PC-3 (cell line): ENCODE measurements around the gene ABCB4. TPM values are rescaled to one million over a fixed set of nuclear protein-coding genes. Genes with fewer than 3 reads are reported as not detected.
A peak's percentile ranks its signal among the peaks of the same experiment; 100 is the strongest.

Experiments
- ATAC-seq: fragments of 200-7000 bp; cut with Tn5 transposase; 2 replicates; pipeline ENCODE4 v1.9.1; 2020; ENCODE audit warnings: mild to moderate bottlenecking, moderate library complexity
- BruUV-seq: library from RNA; stranded (reverse); fragments of 400-500 nt; replicated peaks from 2 replicates; lab custom pipeline; 2021; lab: Mats Ljungman, UMichigan
- CTCF ChIA-PET: fragments of 300-600 bp; sonication (Branson Sonifier 250); formaldehyde crosslinking; loops from one replicate; lab custom pipeline; 2022; ENCODE audit warnings: antibody characterized with exemption; lab: Charles Lee
- POLR2A ChIA-PET: fragments of 300-600 bp; sonication (Branson Sonifier 250); formaldehyde crosslinking; loops from one replicate; lab custom pipeline; 2022; ENCODE audit warnings: antibody characterized with exemption; ENCODE audit not compliant: unreplicated experiment; lab: Charles Lee
- DNase-seq: peaks from one replicate; pipeline ENCODE4 v3.0.0-alpha.2; 2015
- H2AFZ ChIP-seq: fragments of 300-600 bp; sonication (generic); 2 replicates; pipeline ENCODE4 v1.6.0; 2016; ENCODE audit warnings: antibody characterized with exemption, low read length
- H3F3A ChIP-seq: fragments of 300-600 bp; sonication (generic); one replicate; pipeline ENCODE4 v1.6.0; 2017; ENCODE audit warnings: antibody characterized with exemption, low read length, control low read depth, mild to moderate bottlenecking; ENCODE audit not compliant: unreplicated experiment
- H3K27ac ChIP-seq: fragments of 300-600 bp; sonication (generic); 2 replicates; pipeline ENCODE4 v1.5.1; 2016; ENCODE audit warnings: mild to moderate bottlenecking, low read length
- H3K27me3 ChIP-seq: fragments of 300-600 bp; sonication (generic); 2 replicates; pipeline ENCODE4 v1.6.1; 2016; ENCODE audit warnings: low read length, mixed read lengths
- H3K36me3 ChIP-seq: fragments of 300-600 bp; sonication (generic); 2 replicates; pipeline ENCODE4 v1.6.1; 2016; ENCODE audit warnings: low read depth, mixed run types, low read length, mixed read lengths
- H3K4me1 ChIP-seq: fragments of 300-600 bp; sonication (generic); 2 replicates; pipeline ENCODE4 v1.5.1; 2016; ENCODE audit warnings: low read length; ENCODE audit not compliant: insufficient read depth
- H3K4me2 ChIP-seq: fragments of 300-600 bp; sonication (generic); 2 replicates; pipeline ENCODE4 v1.6.0; 2016; ENCODE audit warnings: low read length
- H3K4me3 ChIP-seq: fragments of 300-600 bp; sonication (generic); 2 replicates; pipeline ENCODE4 v1.5.1; 2016; ENCODE audit warnings: mild to moderate bottlenecking, low read length, mixed read lengths
- H3K79me2 ChIP-seq: fragments of 300-600 bp; sonication (generic); 2 replicates; pipeline ENCODE4 v1.6.1; 2017; ENCODE audit warnings: low read length, mixed read lengths
- H3K9ac ChIP-seq: fragments of 300-600 bp; sonication (generic); 2 replicates; pipeline ENCODE4 v1.6.0; 2016; ENCODE audit warnings: mild to moderate bottlenecking, low read length
- H3K9me2 ChIP-seq: fragments of 300-600 bp; sonication (generic); replicated peaks from 2 replicates; pipeline ENCODE4 v1.6.1; 2016; ENCODE audit warnings: mixed run types, low read length, mixed read lengths
- H3K9me3 ChIP-seq: fragments of 300-600 bp; sonication (generic); 2 replicates; pipeline ENCODE4 v1.6.1; 2016; ENCODE audit warnings: low read length, mixed read lengths
- H4K20me1 ChIP-seq: fragments of 300-600 bp; sonication (generic); 2 replicates; pipeline ENCODE4 v1.6.1; 2016; ENCODE audit warnings: low read length, mixed read lengths
- CTCF ChIP-seq: fragments of 300-600 bp; sonication (generic); conservative IDR thresholded peaks from 2 replicates; pipeline ENCODE4 v1.5.1; 2017; ENCODE audit warnings: antibody characterized with exemption, low read depth, mild to moderate bottlenecking, low read length
- EZH2 ChIP-seq: fragments of 300-600 bp; sonication (generic); IDR thresholded peaks from one replicate; pipeline ENCODE4 v1.6.1; 2017; ENCODE audit warnings: antibody characterized with exemption, mild to moderate bottlenecking, low read length; ENCODE audit not compliant: unreplicated experiment
- EZH2phosphoT487 ChIP-seq: fragments of 300-600 bp; sonication (generic); IDR thresholded peaks from 2 replicates; pipeline ENCODE4 v1.6.1; 2018; ENCODE audit warnings: mild to moderate bottlenecking, antibody characterized with exemption, low read length, borderline replicate concordance
- intact Hi-C: fragments of 100-400 bp; cut with micrococcal nuclease; formaldehyde crosslinking; loops from 2 replicates; pipeline ENCODE4 v1.9.0; 2023
- total RNA-seq: library from RNA; depleted of rRNA; stranded (reverse); fragments of >200 nt; gene quantifications from 2 replicates; pipeline ENCODE4 v1.2.3, GENCODE V29; 2014

Gene ABCB4
- total RNA-seq, 1 experiment from 2014 or later = not detected

DNA sequence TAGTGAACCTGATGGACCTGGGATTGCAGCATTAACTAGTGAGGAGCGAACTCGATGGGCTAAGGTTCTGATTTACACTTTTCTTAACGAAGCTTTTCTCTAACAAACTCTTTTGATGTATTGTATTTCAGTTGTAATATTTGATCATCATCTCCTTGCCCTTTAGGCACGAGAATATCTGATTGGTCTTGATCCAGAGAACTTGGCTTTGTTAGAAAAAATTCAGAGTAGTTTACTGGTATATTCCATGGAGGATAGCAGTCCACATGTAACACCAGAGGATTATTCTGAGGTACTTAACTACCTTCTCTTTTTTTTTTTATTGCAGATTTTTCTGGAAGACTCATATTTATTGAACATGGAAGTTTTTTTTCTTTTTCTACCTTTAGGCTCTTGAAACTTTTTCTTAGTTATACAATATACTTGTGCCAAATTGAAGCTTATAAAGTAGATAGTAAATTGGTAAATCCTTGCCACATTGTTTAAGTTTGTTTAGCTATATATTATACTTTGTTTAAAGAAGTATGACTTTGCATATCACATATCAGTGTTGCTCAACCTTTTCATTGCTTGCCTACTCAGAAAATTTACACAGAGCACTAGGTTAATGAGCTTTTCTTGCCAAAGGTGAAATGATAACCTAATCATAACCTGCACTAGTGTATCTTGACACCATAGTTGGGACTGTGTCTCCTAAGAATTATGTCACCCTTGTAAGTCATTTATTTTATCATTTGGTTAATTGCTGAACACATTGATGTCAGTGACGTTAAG lies 99.6 kb downstream of the ABCB4 start:
- Histone ChIP-seq H2AFZ (no peak overlapping the region), H3K9me3 (no peaks in the 10 kb centered on the region), H3K27ac (no peak overlapping the region), H3K36me3 (no peaks in the 10 kb centered on the region), H3K4me2 (no peak overlapping the region), H3K9me2 (no peaks in the 10 kb centered on the region), H3K4me1 (peaks cover 20% of the 10 kb centered on the region), H3F3A (no peaks in the 10 kb centered on the region), H3K79me2 (no peaks in the 10 kb centered on the region), H3K27me3 (no peaks in the 10 kb centered on the region), H3K4me3 (no peak overlapping the region), H4K20me1 (no peaks in the 10 kb centered on the region), H3K9ac (no peak overlapping the region)
- ATAC-seq (peak; percentile 85), DNase-seq (peak; percentile 17)
- intact Hi-C loops = loop anchor here (1.0 to 2.0 kb wide), 2 partner anchors 23 to 60 kb away; no protein-coding TSS in a partner anchor
- BruUV-seq = no TSS peak
- TF ChIP-seq EZH2phosphoT487 (no peak), CTCF (no peak), EZH2 (no peak)
- ChIA-PET POLR2A (interaction anchor here (0.6 kb wide), 1 partner anchor 1258 kb away, joined by 3 read pairs; no protein-coding TSS in a partner anchor), CTCF (no interaction called here)

DNA sequence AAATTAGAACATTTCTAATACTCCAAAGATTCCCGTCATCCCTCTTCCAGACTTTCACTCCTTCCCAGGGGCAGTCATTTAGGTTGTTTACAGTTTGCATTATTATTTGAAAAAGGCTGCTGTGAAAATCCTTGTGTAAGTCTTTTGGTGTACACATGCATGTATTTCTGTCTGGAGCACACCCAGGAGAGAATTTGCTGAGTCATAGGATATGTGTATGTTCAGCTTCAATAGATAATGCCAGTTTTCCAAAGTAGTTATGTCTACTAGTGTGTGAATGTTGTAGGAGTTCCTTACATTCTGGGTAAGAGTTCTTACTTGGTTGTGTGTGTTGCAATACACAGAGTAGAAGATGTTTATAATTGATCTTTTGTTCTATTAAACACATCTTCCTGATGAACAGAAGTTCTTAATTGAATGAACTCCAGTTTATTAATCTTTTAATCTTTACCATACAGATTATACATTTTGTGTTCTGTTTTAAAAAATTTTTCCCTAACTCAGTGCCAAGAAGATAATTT lies 104.8 kb downstream of the ABCB4 start:
- no peak overlapping the region; the same call in 1 of the 2 replicates for H2AFZ ChIP-seq
- H3K4me1 ChIP-seq = peaks cover 12% of the 10 kb centered on the region
- no peaks in the 10 kb centered on the region for H3F3A ChIP-seq
- H3K4me3 ChIP-seq = no peak overlapping the region
- intact Hi-C loops = no loop called here
- H3K27ac ChIP-seq = no peak overlapping the region
- peak; percentile 61 for ATAC-seq
- no peaks in the 10 kb centered on the region for H3K79me2 ChIP-seq
- H3K4me2 ChIP-seq = no peak overlapping the region
- BruUV-seq = no TSS peak
- H3K9me3 ChIP-seq = no peaks in the 10 kb centered on the region
- CTCF ChIA-PET = no interaction called here
- POLR2A ChIA-PET = no interaction called here
- no peak overlapping the region for H3K9ac ChIP-seq
- H4K20me1 ChIP-seq = no peaks in the 10 kb centered on the region
- no peaks in the 10 kb centered on the region for H3K27me3 ChIP-seq
- peak; percentile 36 for DNase-seq
- no peaks in the 10 kb centered on the region for H3K9me2 ChIP-seq
- TF ChIP-seq CTCF (no peak), EZH2 (no peak), EZH2phosphoT487 (no peak)
- no peaks in the 10 kb centered on the region for H3K36me3 ChIP-seq

DNA sequence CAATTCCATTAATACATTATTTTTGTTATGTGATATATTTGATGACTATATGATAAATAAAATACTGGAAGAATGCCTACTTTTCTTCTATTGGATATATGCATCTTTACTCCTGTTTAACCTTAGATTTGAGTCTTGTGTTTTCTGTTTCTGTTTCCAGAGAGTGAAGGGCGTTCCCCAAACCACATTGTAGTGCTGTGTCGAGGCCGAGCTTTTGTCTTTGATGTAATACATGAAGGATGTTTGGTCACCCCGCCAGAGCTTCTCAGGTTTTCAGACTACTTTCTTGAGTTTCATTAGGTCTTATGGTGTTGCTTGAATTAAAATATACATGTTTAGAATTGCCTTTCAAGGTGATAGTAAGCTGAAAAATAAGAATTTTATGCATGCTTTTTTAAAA lies 106.3 kb downstream of the ABCB4 start:
- TF ChIP-seq EZH2 = no peak
- no peak for TF ChIP-seq CTCF
- TF ChIP-seq EZH2phosphoT487 = no peak
- no peak overlapping the region for H3K4me3 ChIP-seq
- no peaks in the 10 kb centered on the region for H3K79me2 ChIP-seq
- H3K27ac ChIP-seq = no peak overlapping the region
- H3K9ac ChIP-seq = no peak overlapping the region
- H2AFZ ChIP-seq = no peak overlapping the region
- H4K20me1 ChIP-seq = no peaks in the 10 kb centered on the region
- H3K4me2 ChIP-seq = no peak overlapping the region
- ChIA-PET POLR2A (no interaction called here), CTCF (no interaction called here)
- H3K36me3 ChIP-seq = no peaks in the 10 kb centered on the region
- peaks cover 6% of the 10 kb centered on the region for H3K4me1 ChIP-seq
- H3K9me2 ChIP-seq = no peaks in the 10 kb centered on the region
- H3F3A ChIP-seq = no peaks in the 10 kb centered on the region
- no peak for DNase-seq
- no peaks in the 10 kb centered on the region for H3K27me3 ChIP-seq
- intact Hi-C loops = no loop called here
- no TSS peak for BruUV-seq
- H3K9me3 ChIP-seq = no peaks in the 10 kb centered on the region
- ATAC-seq = no peak
